ENCODE results near the gene KCNK15.

- no peak for TF ChIP-seq CTCF (IDR thresholded peaks at IDR 0.05; ENCODE audit: low read length)
- TF ChIP-seq EZH2phosphoT487 (IDR thresholded peaks at IDR 0.05; ENCODE audit: low read length): no peak
- no peak for TF ChIP-seq EZH2 (optimal IDR thresholded peaks at IDR 0.05; ENCODE audit: low read depth, low read length)
Observed at GRCh38 chr20:44750081-44750805, 4.6 kb downstream of the KCNK15 start.

Measured in MM.1S (cell line).